Measurements from ENCODE around the gene CDKAL1.

DNA sequence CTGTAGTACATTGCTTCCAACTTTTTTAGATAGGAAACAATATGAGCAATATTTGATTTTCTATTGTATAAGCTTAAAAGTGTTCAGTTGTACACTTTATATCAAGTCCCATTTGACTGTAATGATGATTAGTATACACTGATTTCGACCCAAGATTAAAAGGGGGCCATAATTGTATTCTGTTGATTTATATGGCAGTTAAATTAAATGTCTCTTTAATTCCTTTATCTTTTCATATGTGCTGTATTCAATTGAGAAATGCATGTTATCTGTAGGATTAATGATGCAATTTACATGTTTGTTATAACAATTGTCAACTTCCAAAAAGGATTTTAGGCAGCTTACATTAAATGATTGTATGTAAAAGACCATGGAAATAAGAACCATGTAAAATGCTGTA is 317.5 kb downstream of the CDKAL1 start:
- TF ChIP-seq, protein P1, sequence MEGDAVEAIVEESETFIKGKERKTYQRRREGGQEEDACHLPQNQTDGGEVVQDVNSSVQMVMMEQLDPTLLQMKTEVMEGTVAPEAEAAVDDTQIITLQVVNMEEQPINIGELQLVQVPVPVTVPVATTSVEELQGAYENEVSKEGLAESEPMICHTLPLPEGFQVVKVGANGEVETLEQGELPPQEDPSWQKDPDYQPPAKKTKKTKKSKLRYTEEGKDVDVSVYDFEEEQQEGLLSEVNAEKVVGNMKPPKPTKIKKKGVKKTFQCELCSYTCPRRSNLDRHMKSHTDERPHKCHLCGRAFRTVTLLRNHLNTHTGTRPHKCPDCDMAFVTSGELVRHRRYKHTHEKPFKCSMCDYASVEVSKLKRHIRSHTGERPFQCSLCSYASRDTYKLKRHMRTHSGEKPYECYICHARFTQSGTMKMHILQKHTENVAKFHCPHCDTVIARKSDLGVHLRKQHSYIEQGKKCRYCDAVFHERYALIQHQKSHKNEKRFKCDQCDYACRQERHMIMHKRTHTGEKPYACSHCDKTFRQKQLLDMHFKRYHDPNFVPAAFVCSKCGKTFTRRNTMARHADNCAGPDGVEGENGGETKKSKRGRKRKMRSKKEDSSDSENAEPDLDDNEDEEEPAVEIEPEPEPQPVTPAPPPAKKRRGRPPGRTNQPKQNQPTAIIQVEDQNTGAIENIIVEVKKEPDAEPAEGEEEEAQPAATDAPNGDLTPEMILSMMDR (IDR thresholded peaks at IDR 0.05), result no peak
- TF ChIP-seq RFX5 (IDR thresholded peaks at IDR 0.05), result no peak
- no peak for TF ChIP-seq FOXS1 (CRISPR knock-in tag; IDR thresholded peaks at IDR 0.05)
- TF ChIP-seq TP53 (CRISPR knock-in tag; IDR thresholded peaks at IDR 0.05), result no peak
- no peak for TF ChIP-seq POLR2AphosphoS2 (conservative IDR thresholded peaks at IDR 0.05; ENCODE audit: low read length)
- no peak for TF ChIP-seq BHLHE40 (IDR thresholded peaks at IDR 0.05; ENCODE audit: low read depth, low read length)
- TF ChIP-seq, protein P2, sequence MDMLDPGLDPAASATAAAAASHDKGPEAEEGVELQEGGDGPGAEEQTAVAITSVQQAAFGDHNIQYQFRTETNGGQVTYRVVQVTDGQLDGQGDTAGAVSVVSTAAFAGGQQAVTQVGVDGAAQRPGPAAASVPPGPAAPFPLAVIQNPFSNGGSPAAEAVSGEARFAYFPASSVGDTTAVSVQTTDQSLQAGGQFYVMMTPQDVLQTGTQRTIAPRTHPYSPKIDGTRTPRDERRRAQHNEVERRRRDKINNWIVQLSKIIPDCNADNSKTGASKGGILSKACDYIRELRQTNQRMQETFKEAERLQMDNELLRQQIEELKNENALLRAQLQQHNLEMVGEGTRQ (IDR thresholded peaks at IDR 0.05), result no peak
